DOHH2 (cell line): ENCODE results near the gene TMEM259.

Experiments used
- H3F3A ChIP-seq: fragments of 200-600 bp; sonication (generic), shearing (Covaris generic); 2 replicates; pipeline ENCODE4 v1.6.0; 2016; ENCODE audit warnings: antibody characterized with exemption, mild to moderate bottlenecking; ENCODE audit not compliant: control insufficient read depth, insufficient read depth
- H3K27ac ChIP-seq: fragments of 200-600 bp; sonication (generic); 2 replicates; pipeline ENCODE4 v1.5.1; 2014; ENCODE audit warnings: low read depth, mild to moderate bottlenecking, low read length, moderate library complexity
- H3K27me3 ChIP-seq: fragments of 200-600 bp; sonication (generic); 2 replicates; pipeline ENCODE4 v1.6.1; 2014; ENCODE audit warnings: mild to moderate bottlenecking, low read length, mixed read lengths; ENCODE audit not compliant: control insufficient read depth
- H3K36me3 ChIP-seq: fragments of 200-600 bp; sonication (generic); 2 replicates; pipeline ENCODE4 v1.6.1; 2014; ENCODE audit warnings: mild to moderate bottlenecking, low read length, moderate library complexity, mixed read lengths; ENCODE audit not compliant: control insufficient read depth
- H3K4me1 ChIP-seq: fragments of 200-600 bp; sonication (generic); 2 replicates; pipeline ENCODE4 v1.6.1; 2014; ENCODE audit warnings: mild to moderate bottlenecking, low read length, mixed read lengths; ENCODE audit not compliant: control insufficient read depth
- H3K4me2 ChIP-seq: fragments of 200-600 bp; sonication (generic); 2 replicates; pipeline ENCODE4 v1.6.0; 2014; ENCODE audit warnings: mild to moderate bottlenecking, low read length, moderate library complexity
- H3K4me3 ChIP-seq: fragments of 200-600 bp; sonication (generic); 2 replicates; pipeline ENCODE4 v1.5.1; 2014; ENCODE audit warnings: mild to moderate bottlenecking, low read length, mixed read lengths
- H3K79me2 ChIP-seq: fragments of 200-600 bp; sonication (generic); 2 replicates; pipeline ENCODE4 v1.6.1; 2014; ENCODE audit warnings: mild to moderate bottlenecking, low read length, mixed read lengths; ENCODE audit not compliant: control insufficient read depth
- H3K9me2 ChIP-seq: fragments of 200-600 bp; sonication (generic); replicated peaks from 2 replicates; pipeline ENCODE4 v1.6.1; 2014; ENCODE audit warnings: mild to moderate bottlenecking, low read length, mixed read lengths; ENCODE audit not compliant: control insufficient read depth
- H3K9me3 ChIP-seq: fragments of 200-600 bp; sonication (generic); 2 replicates; pipeline ENCODE4 v1.6.1; 2014; ENCODE audit warnings: antibody characterized with exemption, low read length, mixed read lengths; ENCODE audit not compliant: control insufficient read depth, insufficient read depth
- H4K20me1 ChIP-seq: fragments of 200-600 bp; sonication (generic); 2 replicates; pipeline ENCODE4 v1.6.0; 2014; ENCODE audit warnings: low read depth, mild to moderate bottlenecking, antibody characterized with exemption, low read length, moderate library complexity; ENCODE audit not compliant: control insufficient read depth, insufficient read depth
- EZH2phosphoT487 ChIP-seq: fragments of 200-600 bp; sonication (generic); IDR thresholded peaks from 2 replicates; pipeline ENCODE4 v1.6.1; 2017; ENCODE audit warnings: borderline replicate concordance, mild to moderate bottlenecking, antibody characterized with exemption, low read length, moderate library complexity, mixed read lengths
- TF ChIP-seq, protein P1 (sequence below): fragments of 200-600 bp; sonication (generic); IDR thresholded peaks from one replicate; pipeline ENCODE4 v1.5.1; 2014; ENCODE audit warnings: antibody characterized with exemption, mild to moderate bottlenecking, low read depth, low read length; ENCODE audit not compliant: poor library complexity, severe bottlenecking

TMEM259 gene

GRCh38 chr19:1061987-1062386, 41.1 kb upstream of the TMEM259 start:
- Histone ChIP-seq H3K27ac (no peak overlapping the region), H4K20me1 (no peaks in the 10 kb centered on the region), H3K9me3 (no peaks in the 10 kb centered on the region), H3K36me3 (peaks cover 10% of the 10 kb centered on the region), H3K27me3 (no peaks in the 10 kb centered on the region), H3K4me1 (peaks cover 39% of the 10 kb centered on the region), H3K4me2 (no peak overlapping the region), H3K79me2 (no peaks in the 10 kb centered on the region), H3K4me3 (no peak overlapping the region), H3F3A (peaks cover 5% of the 10 kb centered on the region; the same call in 1 of the 2 replicates), H3K9me2 (no peaks in the 10 kb centered on the region)
- TF ChIP-seq, protein P1, sequence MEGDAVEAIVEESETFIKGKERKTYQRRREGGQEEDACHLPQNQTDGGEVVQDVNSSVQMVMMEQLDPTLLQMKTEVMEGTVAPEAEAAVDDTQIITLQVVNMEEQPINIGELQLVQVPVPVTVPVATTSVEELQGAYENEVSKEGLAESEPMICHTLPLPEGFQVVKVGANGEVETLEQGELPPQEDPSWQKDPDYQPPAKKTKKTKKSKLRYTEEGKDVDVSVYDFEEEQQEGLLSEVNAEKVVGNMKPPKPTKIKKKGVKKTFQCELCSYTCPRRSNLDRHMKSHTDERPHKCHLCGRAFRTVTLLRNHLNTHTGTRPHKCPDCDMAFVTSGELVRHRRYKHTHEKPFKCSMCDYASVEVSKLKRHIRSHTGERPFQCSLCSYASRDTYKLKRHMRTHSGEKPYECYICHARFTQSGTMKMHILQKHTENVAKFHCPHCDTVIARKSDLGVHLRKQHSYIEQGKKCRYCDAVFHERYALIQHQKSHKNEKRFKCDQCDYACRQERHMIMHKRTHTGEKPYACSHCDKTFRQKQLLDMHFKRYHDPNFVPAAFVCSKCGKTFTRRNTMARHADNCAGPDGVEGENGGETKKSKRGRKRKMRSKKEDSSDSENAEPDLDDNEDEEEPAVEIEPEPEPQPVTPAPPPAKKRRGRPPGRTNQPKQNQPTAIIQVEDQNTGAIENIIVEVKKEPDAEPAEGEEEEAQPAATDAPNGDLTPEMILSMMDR, result no peak
- no peak for TF ChIP-seq EZH2phosphoT487

DNA sequence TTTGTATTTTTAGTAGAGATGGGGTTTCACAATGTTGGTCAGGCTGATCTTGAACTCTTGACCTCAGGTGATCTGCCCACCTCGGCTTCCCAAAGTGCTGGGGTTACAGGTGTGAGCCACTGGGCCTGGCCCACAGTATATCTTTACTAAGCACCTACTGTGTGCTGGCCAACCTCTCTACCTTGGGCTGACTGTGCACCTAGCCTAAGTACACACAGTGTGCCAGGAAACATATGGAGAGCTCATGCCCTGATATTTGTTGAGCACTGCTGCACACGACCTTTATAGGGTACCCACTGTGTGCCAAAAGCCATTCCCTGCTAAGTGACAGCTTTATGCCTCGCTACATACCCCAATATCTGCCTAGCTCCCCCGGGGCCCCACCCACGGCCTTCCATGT, 39.8 kb upstream of the TMEM259 start:
- H3K4me2 ChIP-seq, result no peak overlapping the region
- peaks cover 15% of the 10 kb centered on the region for H3K36me3 ChIP-seq
- H3K79me2 ChIP-seq, result no peaks in the 10 kb centered on the region
- no peaks in the 10 kb centered on the region for H3K9me2 ChIP-seq
- no peaks in the 10 kb centered on the region for H3K27me3 ChIP-seq
- no peaks in the 10 kb centered on the region for H4K20me1 ChIP-seq
- TF ChIP-seq, protein P1, result no peak
- TF ChIP-seq EZH2phosphoT487, result no peak
- H3F3A ChIP-seq, result peaks cover 5% of the 10 kb centered on the region; the same call in 1 of the 2 replicates
- no peak overlapping the region for H3K27ac ChIP-seq
- peaks cover 30% of the 10 kb centered on the region for H3K4me1 ChIP-seq
- H3K4me3 ChIP-seq, result no peak overlapping the region
- no peaks in the 10 kb centered on the region for H3K9me3 ChIP-seq

DNA sequence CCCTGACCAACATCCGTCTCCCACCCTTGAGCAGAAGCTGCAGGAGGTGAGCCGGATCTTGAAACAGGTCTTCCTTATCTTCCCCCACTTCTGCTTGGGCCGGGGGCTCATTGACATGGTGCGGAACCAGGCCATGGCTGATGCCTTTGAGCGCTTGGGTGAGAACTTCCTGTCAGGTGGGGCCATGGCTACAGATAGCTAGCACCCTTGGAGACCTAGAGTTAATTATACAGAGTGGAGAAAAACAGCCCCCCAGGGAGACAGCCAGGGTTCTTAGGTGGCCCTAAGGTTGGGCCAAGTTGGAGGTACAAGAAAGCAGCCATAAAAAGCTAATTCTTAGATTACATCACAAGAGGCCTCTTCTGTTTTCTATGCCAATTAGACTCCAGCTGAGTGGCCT, 37.2 kb upstream of the TMEM259 start:
- no peak overlapping the region for H3K27ac ChIP-seq
- no peak for TF ChIP-seq EZH2phosphoT487
- TF ChIP-seq, protein P1, result no peak
- no peaks in the 10 kb centered on the region for H3K79me2 ChIP-seq
- no peak overlapping the region for H3K4me3 ChIP-seq
- H3K4me2 ChIP-seq, result no peak overlapping the region
- H3K4me1 ChIP-seq, result peaks cover 10% of the 10 kb centered on the region; the same call in 1 of the 2 replicates
- H3K36me3 ChIP-seq, result peaks cover 21% of the 10 kb centered on the region
- no peaks in the 10 kb centered on the region for H3K9me2 ChIP-seq
- no peaks in the 10 kb centered on the region for H3K27me3 ChIP-seq
- H3K9me3 ChIP-seq, result no peaks in the 10 kb centered on the region
- no peaks in the 10 kb centered on the region for H3F3A ChIP-seq
- H4K20me1 ChIP-seq, result no peaks in the 10 kb centered on the region
